D721Med (cell line): ENCODE data around the gene DLEC1.
"Not testable (repeated sequence)": the region's sequence is repeated elsewhere in the genome, so short reads cannot be mapped to it uniquely, and the experiment has no call there.

Source experiments
- DNase-seq: peaks from one replicate; pipeline ENCODE4 v3.0.0; 2011; ENCODE audit warnings: low spot score; ENCODE audit not compliant: insufficient read length
- FAIRE-seq: peaks from 2 replicates; lab custom pipeline; 2011; peaks lifted over from hg19 to GRCh38; lab: Jason Lieb, UNC
- TF ChIP-seq, protein P1 (sequence below): IDR thresholded peaks from 2 replicates; pipeline ENCODE4 v1.5.1; 2012; ENCODE audit warnings: mild to moderate bottlenecking, control low read depth; ENCODE audit not compliant: insufficient read depth; ENCODE audit errors: missing control alignments

The DLEC1 gene

DNA sequence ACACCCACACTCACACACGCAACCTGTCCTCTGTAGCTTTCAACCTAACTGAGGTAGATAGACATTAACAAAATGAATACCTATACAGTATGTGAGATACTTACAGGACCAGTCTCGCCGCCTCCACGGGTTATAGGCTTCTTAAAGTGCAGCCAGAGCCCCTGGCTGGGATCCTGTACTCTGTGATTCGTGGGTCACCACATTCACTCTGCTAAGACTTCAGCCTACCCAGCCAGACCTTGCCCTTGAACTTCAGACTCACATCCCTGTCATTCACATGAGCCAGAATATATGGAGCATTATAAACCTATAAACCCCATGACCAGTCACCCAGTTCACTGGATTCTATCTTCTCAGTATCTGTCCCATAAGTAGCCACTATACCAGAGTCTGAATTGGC, 1.4 kb downstream of the DLEC1 start:
- DNase-seq, result no peak
- no peak for FAIRE-seq
- TF ChIP-seq, protein P1, sequence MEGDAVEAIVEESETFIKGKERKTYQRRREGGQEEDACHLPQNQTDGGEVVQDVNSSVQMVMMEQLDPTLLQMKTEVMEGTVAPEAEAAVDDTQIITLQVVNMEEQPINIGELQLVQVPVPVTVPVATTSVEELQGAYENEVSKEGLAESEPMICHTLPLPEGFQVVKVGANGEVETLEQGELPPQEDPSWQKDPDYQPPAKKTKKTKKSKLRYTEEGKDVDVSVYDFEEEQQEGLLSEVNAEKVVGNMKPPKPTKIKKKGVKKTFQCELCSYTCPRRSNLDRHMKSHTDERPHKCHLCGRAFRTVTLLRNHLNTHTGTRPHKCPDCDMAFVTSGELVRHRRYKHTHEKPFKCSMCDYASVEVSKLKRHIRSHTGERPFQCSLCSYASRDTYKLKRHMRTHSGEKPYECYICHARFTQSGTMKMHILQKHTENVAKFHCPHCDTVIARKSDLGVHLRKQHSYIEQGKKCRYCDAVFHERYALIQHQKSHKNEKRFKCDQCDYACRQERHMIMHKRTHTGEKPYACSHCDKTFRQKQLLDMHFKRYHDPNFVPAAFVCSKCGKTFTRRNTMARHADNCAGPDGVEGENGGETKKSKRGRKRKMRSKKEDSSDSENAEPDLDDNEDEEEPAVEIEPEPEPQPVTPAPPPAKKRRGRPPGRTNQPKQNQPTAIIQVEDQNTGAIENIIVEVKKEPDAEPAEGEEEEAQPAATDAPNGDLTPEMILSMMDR, result no peak

DNA sequence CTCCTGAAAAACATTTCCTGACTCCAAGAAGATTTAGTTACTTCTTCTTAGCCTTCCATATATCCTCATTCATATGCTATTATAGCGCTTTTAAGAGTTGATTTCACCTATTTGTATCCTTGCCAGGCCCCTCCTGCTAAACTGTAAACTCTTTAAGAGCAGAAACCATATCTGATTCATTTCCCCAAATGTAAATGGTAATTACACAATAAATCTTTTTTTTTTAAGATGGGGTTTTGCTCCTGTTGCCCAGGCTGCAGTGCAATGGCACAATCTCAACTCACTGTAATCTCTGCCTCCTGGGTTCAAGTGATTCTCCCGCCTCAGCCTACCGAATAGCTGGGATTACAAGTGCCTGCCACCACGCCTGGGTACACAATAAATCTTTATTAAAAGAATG, 4.5 kb downstream of the DLEC1 start:
- FAIRE-seq (no peak), DNase-seq (no peak)
- TF ChIP-seq, protein P1, result no peak

DNA sequence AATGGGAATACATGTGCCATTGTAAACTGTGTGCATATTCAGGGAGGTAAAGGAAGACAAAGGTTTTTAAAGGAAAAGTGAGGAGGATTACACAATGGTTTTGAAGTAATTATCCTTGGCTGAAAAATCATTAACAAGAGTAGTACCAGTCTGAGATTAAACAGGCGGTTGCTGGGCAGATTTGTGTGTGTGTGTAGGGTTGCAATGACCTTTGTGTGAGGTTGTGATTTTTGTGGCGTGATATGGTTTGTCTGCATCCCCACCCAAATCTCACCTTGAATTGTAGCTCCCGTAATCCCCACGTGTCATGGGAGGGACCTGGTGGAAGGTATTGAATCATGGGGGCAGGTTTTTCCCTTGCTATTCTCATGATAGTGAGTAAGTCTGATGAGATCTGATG, 7.0 kb downstream of the DLEC1 start:
- TF ChIP-seq, protein P1, result no peak
- no peak for FAIRE-seq
- DNase-seq, result no peak

DNA sequence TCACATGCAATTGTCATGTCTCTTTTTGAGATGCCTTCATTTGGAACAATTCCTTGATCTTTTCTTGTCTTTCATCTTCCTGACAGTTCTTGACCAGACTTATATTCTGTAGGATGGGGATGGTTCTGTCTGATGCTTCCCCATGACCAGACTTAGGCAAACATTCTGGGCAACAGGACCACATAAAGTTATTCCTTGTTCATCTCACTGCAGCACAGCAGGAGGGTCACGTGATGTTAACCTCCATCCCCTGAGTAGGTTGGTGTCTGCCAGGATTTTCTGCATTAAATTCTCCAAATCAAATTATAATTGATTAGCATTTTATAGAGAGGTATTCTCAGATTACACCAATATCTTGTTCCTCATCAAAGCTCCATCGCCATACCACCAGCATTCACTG, 7.8 kb downstream of the DLEC1 start:
- TF ChIP-seq, protein P1, result no peak
- FAIRE-seq (no peak), DNase-seq (no peak)

DNA sequence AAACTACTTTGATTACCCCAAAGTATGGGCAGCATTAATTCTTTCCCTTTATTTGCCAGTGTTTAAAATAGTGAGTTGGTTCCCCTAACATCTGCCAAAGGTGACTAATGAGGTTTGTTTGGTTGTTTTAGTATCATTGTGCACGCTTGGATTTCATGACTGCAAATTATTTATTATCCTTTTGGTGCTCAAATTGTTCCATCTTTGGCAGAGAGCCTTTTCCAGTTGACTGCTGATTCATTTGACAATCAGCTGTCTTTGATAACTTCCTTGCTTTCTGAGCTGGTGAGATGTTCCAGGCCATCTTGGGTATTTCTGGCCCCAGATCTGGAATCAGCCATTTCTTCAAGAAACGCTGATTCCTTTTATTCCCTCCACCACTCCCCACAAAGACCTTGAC, 8.9 kb downstream of the DLEC1 start:
- TF ChIP-seq, protein P1, result no peak
- FAIRE-seq, result no peak
- no peak for DNase-seq

DNA sequence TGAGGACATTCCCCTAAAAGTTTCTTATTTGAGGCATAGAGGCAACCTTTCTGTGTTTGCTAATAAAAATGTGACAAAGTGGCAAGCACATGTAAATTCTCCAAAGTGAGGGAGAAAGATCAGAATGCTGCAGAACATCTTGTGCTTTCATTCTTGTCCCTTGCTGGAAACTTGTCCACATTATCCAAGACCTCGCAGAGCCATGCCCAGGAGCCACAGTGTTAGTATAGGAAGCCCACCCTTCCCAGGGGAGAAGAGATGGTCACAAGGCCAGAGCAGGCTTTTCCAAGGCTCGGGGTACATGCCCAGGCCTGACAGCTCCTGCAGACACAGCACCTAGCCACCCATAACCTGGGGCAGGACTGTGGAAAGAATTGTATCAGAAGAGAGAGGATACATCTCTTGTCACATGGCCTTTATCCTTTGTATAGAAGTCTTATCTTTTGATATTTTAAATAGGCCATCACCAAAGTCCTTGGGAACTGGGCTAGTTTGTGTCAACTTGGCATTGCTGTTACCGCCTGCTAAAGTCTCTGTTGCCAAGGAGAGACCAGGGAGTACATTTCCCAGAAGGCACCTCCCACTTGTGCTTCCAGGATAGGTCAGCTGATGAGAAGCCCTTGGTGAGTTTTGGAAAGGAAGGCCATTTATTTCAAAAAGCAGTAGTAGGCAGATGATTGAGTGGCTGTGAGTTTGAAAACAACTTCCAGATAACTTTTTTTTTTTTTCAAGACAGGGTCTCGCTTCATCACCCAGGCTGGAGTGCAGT, 10.5 kb downstream of the DLEC1 start:
- TF ChIP-seq, protein P1, result no peak
- FAIRE-seq, result no peak
- DNase-seq, result no peak

DNA sequence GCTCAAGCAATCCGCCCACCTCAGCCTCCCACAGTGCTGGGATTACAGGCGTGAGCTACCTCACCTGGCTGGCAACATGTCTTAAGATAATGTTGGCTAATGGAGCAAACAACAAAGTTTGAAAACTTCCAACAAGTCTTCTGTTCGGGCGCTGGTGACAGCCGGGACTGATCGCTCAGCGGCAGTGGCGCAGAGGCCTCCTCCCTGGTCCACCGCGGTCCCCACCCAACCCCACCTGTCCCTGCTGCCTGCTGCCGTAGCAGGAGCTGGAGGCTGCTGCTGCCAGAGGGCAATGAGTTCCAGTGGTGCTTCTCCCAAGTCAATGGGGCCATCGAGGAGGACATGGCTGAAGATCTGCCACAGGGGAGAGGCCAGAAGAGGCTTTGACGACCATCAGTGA, 12.1 kb downstream of the DLEC1 start:
- DNase-seq, result no peak
- no peak for FAIRE-seq
- TF ChIP-seq, protein P1, result no peak

DNA sequence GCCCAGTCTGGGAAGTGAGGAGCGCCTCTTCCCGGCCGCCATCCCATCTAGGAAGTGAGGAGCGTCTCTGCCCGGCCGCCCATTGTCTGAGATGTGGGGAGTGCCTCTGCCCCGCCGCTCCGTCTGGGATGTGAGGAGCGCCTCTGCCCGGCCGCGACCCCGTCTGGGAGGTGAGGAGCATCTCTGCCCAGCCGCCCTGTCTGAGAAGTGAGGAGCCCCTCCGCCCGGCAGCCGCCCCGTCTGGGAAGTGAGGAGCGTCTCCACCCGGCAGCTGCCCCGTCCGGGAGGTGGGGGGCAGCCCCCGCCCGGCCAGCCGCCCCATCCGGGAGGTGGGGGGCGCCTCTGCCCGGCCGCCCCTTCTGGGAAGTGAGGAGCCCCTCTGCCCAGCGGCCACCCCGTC, 14.3 kb downstream of the DLEC1 start:
- DNase-seq, FAIRE-seq: not testable (repeated sequence)

DNA sequence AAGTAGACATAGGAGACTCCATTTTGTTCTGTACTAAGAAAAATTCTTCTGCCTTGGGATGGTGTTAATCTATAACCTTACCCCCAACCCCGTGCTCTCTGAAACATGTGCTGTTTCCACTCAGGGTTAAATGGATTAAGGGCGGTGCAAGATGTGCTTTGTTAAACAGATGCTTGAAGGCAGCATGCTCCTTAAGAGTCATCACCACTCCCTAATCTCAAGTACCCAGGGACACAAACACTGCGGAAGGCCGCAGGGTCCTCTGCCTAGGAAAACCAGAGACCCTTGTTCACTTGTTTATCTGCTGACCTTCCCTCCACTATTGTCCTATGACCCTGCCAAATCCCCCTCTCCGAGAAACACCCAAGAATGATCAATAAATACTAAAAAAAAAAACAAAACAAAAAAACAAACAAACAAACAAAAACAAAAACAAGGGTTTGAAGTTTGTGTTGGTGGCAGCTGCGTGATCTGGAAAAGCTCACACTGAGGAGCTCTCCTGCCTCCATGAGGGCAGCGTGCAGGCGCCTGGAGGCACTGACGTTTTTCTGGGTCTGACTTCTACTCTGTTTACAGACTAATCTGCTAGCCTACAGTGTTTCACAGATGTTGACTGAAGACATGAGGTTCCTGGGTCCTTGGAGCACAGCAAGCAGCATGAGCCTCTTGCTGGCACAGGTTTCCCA, 14.9 kb downstream of the DLEC1 start:
- DNase-seq, FAIRE-seq: not testable (repeated sequence)
